Calu3 (cell line): ENCODE results near the gene RIMBP2. TPM values are rescaled to one million over a fixed set of nuclear protein-coding genes. Genes with fewer than 3 reads are reported as not detected.

Experiments used
- BruUV-seq: library from RNA; stranded (reverse); fragments of 400-500 nt; replicated peaks from 2 replicates; lab custom pipeline; 2021; lab: Mats Ljungman, UMichigan
- CTCF ChIA-PET: fragments of 300-600 bp; sonication (Branson Sonifier 250); formaldehyde crosslinking; loops from one replicate; lab custom pipeline; 2022; ENCODE audit warnings: antibody characterized with exemption; lab: Charles Lee
- DNase-seq: peaks from one replicate; pipeline ENCODE4 v3.0.0; 2022
- H3K27ac Mint-ChIP-seq: one replicate; pipeline ENCODE4 v1.8.0; 2022; ENCODE audit warnings: mixed read lengths; ENCODE audit not compliant: unreplicated experiment
- H3K27me3 Mint-ChIP-seq: one replicate; pipeline ENCODE4 v1.8.0; 2022; ENCODE audit warnings: mixed read lengths; ENCODE audit not compliant: unreplicated experiment
- H3K36me3 Mint-ChIP-seq: one replicate; pipeline ENCODE4 v1.8.0; 2022; ENCODE audit warnings: mild to moderate bottlenecking, moderate library complexity, mixed read lengths; ENCODE audit not compliant: insufficient read depth, unreplicated experiment
- H3K4me1 Mint-ChIP-seq: one replicate; pipeline ENCODE4 v1.8.0; 2022; ENCODE audit warnings: mild to moderate bottlenecking, low read depth, mixed read lengths; ENCODE audit not compliant: unreplicated experiment
- H3K4me3 Mint-ChIP-seq: one replicate; pipeline ENCODE4 v1.8.0; 2022; ENCODE audit warnings: mild to moderate bottlenecking, low read depth, moderate library complexity, mixed read lengths; ENCODE audit not compliant: unreplicated experiment
- H3K9me3 Mint-ChIP-seq: one replicate; pipeline ENCODE4 v1.8.0; 2022; ENCODE audit warnings: low read depth, mixed read lengths; ENCODE audit not compliant: unreplicated experiment
- CTCF ChIP-seq: fragments of 200-600 bp; IDR thresholded peaks from one replicate; pipeline ENCODE4 v1.8.0; 2022; ENCODE audit warnings: antibody characterized with exemption; ENCODE audit not compliant: unreplicated experiment
- intact Hi-C: fragments of 100-400 bp; cut with micrococcal nuclease; formaldehyde crosslinking; loops from one replicate; pipeline ENCODE4 v1.10.0; 2022; ENCODE audit not compliant: unreplicated experiment
- total RNA-seq: library from RNA; stranded (reverse); gene quantifications from 2 replicates; pipeline ENCODE4 v1.2.3, GENCODE V29; 2022

The RIMBP2 gene
- total RNA-seq, 1 experiment from 2014 or later, result 6.1 TPM

DNA sequence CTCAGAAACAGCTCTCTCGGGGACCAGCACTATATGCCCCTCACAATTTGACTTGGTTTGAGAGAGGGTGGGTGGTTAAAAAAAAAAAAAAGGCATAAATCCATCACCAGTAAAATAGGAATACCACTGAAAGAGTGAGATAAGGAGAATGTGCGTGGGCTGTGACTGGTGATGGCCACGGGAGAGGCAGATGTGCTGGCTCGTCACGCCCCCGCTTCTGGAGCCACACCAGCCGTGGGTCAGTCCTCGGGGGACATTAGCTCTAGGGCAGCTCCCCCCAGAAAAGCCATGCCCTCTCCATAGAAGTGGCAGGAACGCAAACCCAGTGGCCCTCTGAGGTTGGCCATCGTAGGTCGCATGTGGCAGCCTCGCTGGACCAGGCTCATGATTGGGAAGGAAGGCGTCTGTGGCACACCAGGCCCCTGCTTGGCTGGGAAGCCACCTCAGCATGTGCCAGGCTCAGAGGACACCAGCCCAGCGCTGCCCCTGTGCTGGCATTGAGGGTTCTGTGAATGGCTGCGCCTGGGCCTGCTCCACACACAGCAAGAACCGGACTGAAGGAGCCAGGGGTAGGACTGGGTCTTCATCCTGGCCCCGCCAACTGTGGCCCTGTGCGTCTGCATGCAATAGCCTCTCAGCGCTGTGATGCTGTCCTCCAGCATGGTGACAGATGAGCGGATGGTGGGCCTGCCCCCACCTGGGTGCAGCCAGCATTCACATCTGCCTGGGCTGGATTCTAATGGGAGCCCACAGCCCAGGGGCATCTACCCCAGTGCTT lies 267.9 kb downstream of the RIMBP2 start:
- Mint-ChIP-seq H3K4me3 (no peak overlapping the region), H3K36me3 (no peaks in the 10 kb centered on the region), H3K9me3 (peaks cover 13% of the 10 kb centered on the region), H3K27me3 (no peaks in the 10 kb centered on the region), H3K27ac (no peak overlapping the region), H3K4me1 (no peaks in the 10 kb centered on the region)
- DNase-seq, result no peak
- TF ChIP-seq CTCF, result no peak
- CTCF ChIA-PET, result no interaction called here
- BruUV-seq, result no TSS peak
- intact Hi-C loops, result no loop called here

DNA sequence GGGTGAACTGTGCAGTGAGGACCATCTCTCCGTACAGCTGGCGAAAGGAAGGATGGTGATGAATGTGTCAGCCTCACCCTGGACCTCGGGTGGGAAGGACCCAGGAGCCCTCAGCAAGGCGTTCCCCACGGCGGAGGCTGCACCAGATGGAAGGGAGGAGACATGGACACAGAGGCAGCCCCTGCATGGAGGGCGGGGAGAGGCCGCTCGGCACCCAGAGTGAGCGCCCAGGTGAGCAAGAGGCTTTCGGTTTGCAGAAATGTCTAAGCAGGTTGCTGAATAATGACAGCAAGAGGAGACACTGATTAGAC lies 268.5 kb downstream of the RIMBP2 start:
- H3K4me1 Mint-ChIP-seq, result no peaks in the 10 kb centered on the region
- no peaks in the 10 kb centered on the region for H3K27me3 Mint-ChIP-seq
- H3K4me3 Mint-ChIP-seq, result no peak overlapping the region
- CTCF ChIA-PET, result no interaction called here
- H3K36me3 Mint-ChIP-seq, result no peaks in the 10 kb centered on the region
- no TSS peak for BruUV-seq
- intact Hi-C loops, result no loop called here
- no peak for DNase-seq
- peaks cover 16% of the 10 kb centered on the region for H3K9me3 Mint-ChIP-seq
- no peak for TF ChIP-seq CTCF
- no peak overlapping the region for H3K27ac Mint-ChIP-seq

GRCh38 chr12:130446846-130447654 lies 269.0 kb downstream of the RIMBP2 start:
- CTCF ChIA-PET, result no interaction called here
- intact Hi-C loops, result no loop called here
- no peak overlapping the region for H3K27ac Mint-ChIP-seq
- BruUV-seq, result no TSS peak
- no peaks in the 10 kb centered on the region for H3K36me3 Mint-ChIP-seq
- no peaks in the 10 kb centered on the region for H3K4me1 Mint-ChIP-seq
- peaks cover 16% of the 10 kb centered on the region for H3K9me3 Mint-ChIP-seq
- no peak for DNase-seq
- H3K27me3 Mint-ChIP-seq, result no peaks in the 10 kb centered on the region
- no peak overlapping the region for H3K4me3 Mint-ChIP-seq
- no peak for TF ChIP-seq CTCF

DNA sequence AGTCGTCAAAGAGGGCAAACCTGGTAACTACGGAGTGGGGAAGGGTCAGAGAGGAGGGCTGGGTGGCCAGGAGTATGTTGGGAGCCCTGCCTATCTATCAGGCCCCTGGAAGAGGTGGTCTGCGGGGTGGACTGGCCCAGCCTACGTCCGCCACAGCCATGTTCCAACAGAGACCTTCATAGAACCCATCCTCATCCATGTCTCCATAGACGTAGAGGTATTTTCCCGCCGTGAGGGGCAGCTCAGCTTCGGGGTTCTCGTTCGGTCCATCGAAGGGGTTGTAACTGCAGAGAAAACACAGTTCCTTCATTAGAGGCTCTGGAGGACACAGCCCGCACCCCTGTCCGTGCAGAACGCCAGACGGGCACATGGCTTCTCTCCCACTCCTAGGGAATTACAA lies 271.1 kb downstream of the RIMBP2 start:
- BruUV-seq, result no TSS peak
- no peak for DNase-seq
- peaks cover 13% of the 10 kb centered on the region for H3K9me3 Mint-ChIP-seq

More for the DNA sequence above, 271.1 kb downstream of the RIMBP2 start:
- Mint-ChIP-seq H3K4me3 (no peak overlapping the region), H3K4me1 (no peaks in the 10 kb centered on the region), H3K27me3 (no peaks in the 10 kb centered on the region), H3K27ac (no peak overlapping the region), H3K36me3 (no peaks in the 10 kb centered on the region)
- intact Hi-C loops, result no loop called here
- CTCF ChIA-PET, result no interaction called here
- no peak for TF ChIP-seq CTCF
